NCI-H2029 (cell line): ENCODE data around the gene C1QTNF1.

Experiments used
- DNase-seq: peaks from one replicate; lab custom pipeline; 2025; lab: John Stamatoyannopoulos, UW

C1QTNF1 gene

DNA sequence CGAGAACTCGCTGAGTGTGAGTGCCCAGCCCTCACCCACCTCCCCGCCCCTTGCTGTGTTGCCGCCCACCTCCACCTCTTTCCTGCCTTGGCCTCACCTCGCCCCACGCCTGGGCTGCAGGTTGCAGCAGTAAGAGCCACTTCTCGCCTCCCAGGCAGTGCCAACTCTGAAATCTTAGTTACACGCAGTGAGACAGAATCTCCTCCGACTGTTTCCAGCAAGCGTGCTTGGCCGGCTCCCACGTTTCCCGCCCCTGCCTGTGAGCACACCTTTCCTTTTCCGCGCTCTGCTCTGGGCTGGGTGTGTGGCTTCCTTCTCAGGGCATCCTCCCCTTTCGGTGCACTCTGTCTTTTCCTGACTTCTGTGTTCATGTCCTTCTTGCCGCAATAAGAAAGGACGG lies 56.4 kb downstream of the C1QTNF1 start:
- no peak for DNase-seq

DNA sequence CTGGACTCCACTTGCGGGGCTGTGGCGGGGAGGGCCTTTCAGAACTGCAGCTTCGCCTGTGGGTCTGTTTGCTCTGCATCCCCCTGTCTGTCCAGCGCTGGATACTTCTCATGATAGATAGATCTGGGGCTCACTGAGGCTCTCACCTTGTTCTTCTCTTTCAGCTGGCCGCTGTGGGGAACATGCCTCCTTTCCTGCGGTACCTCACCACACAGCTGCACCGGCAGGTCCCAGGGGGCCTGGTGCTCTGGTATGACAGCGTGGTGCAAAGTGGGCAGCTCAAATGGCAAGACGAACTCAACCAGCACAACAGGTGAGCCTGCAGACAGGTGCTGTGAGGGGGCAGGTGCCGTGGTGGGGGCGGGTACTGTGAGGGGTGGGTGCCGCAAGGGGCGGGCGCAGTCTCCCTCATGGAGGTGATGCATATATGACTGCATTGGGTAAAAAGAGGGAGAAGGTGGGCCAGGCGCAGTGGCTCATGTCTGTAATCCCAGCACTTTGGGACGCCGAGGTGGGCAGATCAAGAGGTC lies 56.9 kb downstream of the C1QTNF1 start:
- no peak for DNase-seq

DNA sequence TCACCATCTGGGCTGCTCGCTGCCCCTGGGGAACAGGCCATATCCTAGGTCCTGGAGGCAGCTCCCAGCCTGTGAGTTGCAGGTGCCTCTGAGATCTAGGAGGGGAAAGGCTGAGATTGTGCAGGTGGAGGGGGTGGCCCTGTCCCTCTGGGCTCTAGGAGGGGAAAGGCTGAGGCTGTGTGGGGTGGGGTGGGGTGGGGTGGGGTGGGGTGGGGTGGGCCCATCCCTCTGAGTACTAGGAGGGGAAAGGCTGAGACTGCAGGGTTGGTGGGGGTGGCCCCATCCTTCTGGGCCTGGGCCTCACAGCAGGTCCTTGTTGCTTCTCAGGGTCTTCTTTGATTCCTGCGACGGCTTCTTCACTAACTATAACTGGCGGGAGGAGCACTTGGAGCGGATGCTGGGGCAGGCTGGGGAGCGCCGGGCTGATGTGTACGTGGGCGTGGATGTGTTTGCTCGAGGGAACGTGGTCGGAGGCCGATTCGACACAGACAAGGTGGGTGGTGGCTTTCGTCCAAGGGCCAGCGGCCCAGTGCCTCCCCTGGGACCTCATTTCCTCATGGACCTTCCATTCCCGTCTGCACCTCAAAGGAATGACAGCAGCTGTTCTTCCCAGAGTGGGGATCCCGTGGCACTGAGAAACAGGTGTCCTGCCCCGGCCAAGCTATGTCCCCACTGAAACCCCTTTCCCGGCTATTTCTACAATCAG lies 57.8 kb downstream of the C1QTNF1 start:
- no peak for DNase-seq

DNA sequence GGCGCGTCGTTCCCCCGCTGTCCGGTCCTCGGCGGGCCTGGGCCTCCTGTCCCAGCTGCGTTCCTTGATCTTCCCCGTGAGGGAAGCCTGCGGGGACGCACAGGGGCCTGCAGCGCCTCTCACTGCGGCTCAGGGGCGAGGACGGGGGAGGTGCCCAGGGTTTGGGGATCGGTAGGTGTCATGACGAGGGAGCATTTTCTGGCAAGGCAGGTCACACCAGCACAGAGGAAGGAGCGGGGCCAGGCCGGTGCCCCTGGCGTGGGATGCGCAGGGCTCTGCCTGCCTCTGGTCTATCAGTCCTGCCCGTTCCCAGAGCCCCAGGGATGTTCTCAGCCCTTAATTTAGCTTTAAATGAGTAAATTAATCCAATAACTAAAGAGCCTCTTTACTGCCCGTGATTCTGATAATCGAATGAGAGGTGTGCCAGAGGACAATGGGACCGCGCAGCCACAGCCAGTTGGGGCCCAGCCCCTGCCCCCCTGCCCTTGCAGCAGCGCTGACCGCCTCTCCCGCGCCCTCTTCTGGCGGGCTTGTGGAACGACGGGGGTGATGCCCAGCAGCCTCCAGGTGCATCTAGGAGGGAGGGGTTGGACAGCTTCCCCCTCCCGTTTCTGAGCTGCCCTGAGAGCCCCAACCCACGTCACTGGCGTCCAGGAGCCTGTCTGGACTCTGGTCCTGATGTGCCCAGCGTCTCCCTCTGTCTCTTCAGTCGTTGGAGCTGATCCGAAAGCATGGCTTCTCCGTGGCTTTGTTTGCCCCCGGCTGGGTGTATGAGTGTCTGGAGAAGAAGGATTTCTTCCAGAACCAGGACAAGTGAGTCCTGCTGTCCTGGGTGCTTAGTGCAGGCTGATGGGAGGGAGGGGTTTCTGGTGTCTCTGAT lies 58.6 kb downstream of the C1QTNF1 start:
- no peak for DNase-seq

DNA sequence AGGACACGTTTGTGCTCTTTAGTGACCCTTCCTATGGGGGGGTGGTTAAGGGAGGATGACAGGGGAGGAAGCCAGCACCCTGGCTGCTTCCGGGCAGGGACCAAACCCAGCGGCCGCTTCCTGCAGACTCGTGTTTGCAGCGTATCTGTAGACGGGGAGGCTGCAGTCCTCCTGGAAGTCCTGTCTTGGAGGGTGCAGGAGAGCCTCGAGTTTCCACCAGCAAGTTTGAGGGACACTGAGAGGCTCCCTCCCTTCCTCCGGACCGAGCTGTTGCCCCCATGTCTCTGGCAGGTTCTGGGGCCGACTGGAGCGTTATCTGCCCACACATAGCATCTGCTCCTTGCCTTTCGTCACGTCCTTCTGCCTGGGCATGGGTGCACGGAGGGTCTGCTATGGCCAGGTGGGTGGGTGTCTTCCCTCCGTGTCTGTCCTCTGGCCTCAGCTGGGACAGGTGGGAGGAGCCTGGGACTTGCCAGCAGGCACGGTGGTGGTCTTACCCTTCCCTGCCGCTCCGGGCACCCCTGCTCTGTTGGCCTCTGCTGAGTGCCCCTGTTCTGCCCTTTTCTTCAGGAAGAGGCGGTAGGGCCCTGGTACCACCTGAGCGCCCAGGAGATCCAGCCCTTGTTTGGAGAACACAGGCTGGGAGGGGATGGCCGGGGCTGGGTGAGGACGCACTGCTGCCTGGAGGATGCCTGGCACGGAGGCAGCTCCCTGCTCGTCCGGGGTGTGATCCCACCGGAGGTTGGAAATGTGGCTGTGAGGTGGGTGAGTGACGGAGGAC lies 59.4 kb downstream of the C1QTNF1 start:
- DNase-seq, result no peak

DNA sequence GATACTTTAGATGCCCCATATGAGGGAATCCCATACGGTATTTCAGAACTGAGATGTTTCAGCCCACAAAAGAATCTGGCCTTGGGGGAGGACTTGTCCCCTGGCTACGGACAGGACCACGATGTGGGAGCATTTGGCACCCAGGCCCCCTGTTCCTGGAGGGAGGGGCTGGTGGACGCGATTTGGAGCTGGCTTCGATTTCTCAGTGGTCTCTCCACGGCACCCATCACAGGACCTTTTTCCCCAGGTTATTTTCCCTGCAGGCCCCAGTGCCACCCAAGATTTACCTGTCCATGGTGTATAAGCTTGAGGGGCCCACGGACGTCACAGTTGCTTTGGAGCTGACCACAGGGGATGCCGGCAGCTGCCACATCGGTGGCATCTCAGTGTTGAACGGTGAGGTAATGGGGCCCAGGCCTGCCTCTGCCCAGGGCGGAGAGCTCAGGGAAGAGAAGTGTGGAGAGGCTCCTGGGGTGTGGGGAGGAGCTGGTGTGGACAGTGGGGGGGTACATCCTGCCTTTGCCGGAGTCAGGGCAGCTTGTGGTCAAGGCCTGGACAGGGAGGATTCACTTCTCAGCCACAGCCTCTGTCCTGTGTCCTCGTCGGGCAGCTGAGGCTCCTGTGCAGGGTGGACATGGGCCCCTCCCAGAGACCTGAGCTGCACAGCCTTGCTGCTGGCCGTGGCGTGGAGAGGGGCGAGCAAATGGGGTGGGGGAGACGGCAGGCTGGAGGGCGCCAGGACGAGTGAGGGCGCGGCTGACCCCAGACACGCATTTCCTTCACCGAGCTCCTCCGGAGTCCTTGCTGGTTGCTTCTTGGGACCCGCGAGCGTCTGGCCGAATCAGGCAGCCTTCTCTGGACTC lies 60.6 kb downstream of the C1QTNF1 start:
- no peak for DNase-seq

DNA sequence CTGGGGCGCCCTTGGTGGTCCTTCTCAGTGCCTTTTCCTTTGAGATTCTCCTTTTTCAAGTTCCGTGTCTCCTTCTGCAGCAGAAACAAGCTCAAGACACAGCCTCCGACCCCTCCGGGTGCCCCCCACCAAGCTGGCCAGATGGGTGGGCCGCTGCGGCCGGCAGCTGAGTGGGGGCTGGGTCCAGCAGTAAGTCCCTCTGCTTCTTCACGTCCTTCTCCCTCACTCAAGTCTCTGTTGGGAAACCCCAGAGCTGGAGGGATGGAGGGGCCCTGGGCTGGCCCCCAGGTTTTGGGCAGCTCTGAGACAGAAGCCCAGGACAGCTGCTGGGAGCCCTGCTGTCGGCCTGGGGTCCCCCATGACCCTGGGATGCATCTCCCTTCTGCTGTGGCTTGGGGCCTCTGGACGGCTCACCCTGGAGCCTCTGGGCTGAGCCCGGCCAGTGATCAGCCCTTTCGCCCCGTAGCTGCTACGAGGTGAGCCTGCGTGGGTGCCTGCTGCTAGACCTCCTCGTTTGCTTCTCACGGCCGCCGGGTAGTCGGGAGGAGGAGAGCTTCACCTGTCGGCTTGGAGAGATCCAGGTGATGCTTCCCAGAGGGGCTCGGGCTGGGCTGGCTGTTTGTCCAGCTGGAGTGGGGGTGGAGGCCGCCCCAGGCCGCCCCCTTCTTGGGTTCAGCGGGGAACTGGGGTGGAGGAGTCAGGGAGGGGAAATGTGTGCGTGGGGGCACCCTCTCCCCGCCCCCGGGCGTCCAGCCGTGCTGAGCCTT lies 61.4 kb downstream of the C1QTNF1 start:
- DNase-seq, result no peak

DNA sequence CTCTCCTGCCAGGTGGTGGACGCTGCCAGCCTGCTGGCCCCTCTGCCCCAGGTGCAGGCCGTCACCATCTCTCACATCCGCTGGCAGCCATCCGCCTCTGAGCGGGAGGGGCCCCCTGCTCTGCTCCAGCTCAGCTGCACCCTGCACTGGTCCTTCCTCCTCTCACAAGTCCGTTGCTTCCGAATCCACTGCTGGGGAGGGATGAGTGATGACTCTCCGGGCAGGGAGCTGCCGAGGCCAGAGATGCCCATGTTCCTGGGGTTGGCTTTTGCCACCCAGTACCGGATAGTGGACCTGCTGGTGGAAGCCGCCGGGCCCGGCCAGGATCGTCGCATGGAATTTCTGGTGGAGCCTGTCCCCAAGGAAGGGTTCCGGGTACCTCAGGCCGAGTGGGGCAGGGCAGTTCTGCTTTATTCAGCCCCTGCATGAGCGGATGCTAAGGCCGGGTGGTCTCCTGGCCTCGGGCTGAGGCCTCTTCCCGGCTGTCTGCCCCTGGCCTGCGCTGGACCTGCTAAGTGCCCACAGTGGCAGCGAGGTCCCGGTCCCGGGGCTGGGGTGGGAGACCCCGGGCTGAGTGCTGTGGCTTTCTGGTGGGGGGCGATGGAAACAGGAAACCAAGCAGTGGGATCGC lies 62.1 kb downstream of the C1QTNF1 start:
- DNase-seq, result no peak

DNA sequence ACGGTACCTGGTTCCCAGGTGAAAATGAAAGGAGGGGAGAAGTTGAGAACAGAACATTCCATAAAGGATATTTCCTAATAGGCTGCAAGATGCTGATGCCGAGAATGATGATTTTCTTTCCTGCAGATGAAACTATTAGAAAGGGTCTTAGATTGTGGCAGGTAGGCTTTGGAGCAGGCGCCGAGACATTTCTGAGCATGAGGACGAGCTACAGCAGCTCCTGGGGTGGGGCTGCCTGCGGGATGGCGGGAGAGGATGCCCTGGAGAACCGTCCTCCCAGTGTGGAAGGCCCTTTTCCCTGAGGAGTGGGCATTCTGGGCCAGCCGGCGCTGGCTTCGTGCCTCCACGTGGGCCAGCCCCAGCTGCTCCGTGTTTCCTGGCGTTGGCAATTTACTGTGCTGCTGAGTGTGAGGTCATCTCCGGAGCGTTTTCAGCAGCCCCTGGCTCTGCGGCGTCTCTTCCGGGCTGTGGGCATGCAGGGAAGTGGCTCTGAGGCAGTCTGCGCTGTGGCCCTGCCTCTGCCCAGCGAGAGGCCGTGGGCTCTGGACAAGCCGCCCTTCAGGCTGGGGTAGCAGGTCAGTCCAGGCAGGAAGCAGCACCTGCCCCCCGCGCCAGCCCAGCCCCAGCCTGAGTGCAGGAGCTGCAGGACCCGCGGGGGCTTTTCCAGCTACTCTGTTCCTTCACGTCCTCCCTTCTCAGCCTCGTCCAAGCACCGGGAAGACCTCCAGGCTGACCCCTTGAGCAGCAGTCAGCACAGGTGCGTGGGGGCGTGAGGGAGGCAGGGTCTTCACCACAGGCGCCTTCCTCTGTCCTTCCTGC lies 62.8 kb downstream of the C1QTNF1 start:
- no peak for DNase-seq

DNA sequence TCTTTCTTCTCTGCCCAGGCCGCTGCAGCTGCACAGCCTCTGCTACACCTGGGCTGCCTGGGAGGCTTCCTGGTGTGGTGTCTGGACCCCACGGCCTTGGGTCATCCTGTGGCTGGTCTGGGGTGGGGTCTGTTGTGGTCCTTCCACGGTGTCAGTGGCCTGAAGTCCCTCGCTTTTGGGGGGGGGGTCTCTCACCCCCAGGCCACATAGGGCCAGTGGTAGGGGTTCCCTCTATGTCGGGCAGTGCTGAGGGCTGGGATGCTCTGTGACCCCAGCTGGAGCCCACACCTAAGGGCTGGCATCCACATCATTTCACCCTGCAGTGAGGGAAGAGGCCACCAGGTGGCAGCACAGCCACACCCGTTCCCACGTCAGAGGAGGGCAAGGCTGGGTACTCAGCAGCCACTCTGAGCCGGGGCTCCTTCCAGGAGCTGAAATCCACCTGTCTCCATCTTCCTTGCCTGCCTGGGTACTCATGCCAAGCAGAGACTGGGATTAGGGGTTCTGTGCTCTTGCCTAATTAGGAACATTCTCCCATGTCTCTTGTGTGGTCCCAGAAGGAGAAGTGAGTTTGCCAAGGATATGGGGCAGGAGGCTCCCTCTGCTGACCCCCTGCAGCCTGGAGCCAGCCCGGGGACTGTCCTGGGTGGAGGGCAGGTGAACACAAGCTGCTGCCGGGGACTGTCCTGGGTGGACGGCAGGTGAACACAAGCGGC lies 63.6 kb downstream of the C1QTNF1 start:
- no peak for DNase-seq

DNA sequence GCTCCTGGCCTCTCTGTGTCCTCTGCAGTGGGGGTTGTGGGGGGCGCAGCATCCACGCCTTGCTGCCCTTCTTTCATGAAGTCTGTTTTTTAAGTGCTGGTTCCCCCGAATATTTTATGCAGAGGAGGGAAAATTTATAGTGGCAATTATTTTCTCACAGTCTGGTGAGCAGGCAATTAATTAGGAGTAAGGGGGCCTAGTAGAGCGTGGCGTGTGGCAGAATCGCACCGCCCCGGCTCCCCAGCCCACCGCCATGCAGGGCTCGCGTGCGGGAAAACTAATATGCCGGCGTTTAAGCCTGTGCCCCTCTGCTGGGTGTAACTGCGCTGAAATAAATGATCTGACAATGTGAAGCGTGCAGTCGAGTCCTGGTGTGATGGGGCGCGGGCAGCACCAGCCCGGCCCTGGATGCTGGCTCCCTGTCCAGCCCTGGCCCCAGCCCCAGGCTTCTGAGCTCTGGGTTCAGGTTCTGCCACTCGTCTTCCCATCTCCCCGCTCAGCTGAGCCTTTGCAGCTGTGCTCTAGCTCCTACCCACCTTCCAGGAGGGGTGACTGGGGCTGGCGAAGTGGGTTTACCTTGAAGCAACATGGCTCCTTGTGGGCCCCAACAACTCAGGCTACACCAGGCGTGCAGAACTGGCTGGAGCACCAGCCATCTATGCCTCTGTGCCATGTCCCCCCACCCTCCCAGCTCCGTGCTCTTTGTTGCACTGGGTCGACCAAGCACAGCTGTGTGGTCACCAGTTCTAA lies 64.5 kb downstream of the C1QTNF1 start:
- no peak for DNase-seq

DNA sequence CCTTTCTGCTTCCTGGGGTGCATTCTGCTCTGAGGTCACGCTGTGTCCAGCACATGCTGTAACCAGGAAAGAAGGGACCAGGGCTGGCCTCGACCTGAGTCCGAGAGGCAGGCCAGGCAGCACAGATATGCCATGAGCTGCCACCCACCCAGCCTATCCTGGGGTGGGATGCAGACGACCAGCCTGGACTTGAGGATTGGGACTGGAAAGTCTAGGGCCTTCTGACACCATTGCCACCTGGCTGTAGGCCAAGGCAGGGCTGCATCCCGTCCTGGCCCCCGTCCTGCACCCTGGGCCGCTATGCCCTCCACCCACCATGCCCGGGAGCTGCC lies 65.0 kb downstream of the C1QTNF1 start:
- DNase-seq, result no peak

DNA sequence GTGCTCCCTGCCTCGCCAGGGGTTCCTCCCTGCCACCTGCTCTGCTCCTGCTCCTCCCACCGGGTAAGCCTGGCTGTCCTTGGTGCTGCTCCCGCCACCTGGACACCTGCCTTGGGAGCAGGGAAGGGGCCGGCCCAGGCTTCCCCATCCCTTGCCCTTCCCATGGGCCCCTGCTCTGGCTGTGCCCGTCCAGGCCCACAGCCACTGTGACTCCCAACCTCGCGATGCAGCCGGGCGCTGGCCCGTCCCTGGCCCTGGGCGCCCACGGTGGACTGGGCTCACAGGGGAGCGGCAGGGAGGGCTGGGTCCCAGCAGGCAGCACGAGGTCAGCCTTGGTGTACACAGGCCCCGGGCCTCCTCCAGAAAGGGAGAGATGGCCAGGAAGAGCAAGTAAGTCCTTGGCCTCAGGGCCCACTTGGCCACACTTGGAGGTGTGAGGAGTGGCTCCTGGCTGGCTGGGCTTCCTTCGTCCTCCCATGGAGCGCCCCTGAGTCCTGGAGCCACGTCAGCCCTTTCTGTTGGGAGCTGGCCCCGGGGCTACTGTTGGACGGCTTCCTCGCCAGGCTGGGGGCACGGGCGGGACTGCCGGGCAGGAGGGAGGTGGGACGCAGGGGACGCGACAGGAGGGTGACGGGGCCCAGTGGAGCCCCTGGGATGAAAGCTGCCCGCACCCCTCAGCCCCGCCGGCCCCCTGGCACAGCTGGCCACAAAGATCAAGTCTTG lies 65.9 kb downstream of the C1QTNF1 start:
- DNase-seq, result no peak

DNA sequence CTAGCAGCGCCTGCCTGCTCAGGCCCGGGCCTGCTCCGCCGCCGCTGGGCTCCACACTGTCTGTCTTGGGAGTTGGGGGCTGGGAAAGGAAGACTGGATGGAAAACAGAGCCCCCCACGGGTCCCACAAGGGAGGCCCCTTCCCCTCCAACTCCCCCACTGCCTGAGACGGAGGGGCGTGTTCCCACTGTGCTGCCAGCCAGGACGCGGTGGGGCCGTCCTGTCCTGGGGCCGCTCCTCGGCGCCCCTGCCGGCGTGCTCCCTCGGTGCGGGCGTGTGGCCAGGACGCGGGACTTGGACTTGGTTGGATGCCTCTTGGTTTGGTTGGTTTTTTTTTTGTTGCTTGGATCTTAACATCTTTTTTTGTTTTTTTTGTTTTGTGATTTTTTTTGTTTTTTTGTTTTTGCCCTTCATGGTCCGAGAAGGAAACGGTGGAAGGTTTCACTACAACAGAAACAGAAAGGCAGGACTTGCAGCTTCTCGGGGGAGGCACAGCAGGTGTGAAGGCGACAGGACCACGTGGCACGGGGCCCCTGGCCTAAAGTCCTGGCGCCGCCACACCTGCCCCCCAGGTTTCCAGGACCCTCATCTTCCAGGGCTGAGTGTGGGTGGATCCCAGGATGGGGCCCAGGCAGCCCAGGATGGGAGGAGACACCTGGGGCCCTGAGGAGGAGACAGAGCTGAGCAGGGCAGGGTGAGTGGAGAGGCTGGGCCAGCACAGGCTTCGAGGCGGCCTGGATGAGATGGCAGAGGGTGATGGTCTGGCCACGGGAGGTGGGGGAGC lies 66.7 kb downstream of the C1QTNF1 start:
- DNase-seq, result no peak

DNA sequence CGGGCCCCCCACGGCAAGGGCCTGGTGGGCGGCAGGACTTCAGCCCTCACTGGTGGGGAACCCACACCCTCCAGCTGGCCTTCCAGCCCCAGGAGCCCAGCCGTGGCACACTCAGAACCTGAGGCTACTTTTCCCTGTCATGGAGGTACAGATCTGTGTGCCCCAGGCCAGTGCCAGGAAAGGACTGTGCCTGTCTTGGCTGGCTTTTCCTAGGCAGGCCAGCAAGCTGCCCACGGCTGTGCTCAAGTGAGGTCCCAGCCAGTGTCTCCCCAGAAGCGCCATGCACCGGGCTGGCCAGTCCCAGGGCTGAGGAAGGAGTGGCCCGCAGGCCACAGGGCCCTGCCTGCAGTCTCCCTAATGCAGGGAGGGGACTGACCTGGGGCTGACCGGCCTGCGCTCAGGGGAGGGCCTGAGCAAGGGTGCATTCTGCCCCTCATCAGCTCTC lies 67.3 kb downstream of the C1QTNF1 start:
- no peak for DNase-seq

DNA sequence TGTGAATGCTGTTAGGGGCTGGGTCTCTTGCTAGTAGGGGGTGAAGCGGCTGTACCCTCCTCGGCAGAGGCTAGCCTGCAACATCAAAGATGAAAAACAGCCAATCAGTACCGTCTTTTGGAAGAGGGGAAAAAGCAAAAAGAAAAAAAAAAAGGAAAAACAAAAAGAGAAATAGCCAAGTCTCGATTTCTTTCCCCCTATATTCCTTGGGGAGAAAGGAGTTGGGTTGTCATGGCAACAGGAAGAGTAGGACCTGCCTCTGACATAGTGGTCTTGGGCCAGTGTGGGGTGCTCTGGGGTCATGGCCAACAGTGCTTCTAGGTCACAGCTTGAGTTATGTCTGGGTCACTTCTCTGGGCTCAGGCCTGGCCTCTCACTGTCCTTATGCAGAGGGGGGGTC lies 68.6 kb downstream of the C1QTNF1 start:
- no peak for DNase-seq

DNA sequence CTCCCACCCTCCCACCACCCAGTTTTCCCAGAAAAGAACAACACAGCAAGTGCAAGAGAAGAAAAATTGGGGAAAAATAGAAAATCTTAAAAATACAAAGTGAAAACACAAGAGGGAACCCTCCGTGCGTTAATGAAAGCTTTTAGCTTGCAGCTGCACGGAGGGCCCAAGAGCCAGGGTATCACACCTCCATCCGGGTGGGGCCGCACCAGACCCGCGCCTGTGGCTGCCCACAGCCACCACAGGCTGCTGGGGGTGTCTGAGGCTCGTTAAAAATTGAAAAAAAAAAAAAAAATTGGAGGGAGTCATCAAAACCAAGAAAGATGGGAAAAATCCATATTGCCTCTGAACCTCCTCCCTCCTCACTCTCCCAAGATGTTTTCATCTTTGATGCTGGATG lies 69.3 kb downstream of the C1QTNF1 start:
- no peak for DNase-seq
